HG02588 (cell line): ENCODE data around the gene ZBTB9.

ENCODE experiments used
- ATAC-seq: cut with Tn5 transposase; IDR thresholded peaks from one replicate; pipeline ENCODE4 v1.9.1; 2021; ENCODE audit warnings: mild to moderate bottlenecking, moderate library complexity; ENCODE audit not compliant: unreplicated experiment

Gene ZBTB9, protein sequence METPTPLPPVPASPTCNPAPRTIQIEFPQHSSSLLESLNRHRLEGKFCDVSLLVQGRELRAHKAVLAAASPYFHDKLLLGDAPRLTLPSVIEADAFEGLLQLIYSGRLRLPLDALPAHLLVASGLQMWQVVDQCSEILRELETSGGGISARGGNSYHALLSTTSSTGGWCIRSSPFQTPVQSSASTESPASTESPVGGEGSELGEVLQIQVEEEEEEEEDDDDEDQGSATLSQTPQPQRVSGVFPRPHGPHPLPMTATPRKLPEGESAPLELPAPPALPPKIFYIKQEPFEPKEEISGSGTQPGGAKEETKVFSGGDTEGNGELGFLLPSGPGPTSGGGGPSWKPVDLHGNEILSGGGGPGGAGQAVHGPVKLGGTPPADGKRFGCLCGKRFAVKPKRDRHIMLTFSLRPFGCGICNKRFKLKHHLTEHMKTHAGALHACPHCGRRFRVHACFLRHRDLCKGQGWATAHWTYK

DNA sequence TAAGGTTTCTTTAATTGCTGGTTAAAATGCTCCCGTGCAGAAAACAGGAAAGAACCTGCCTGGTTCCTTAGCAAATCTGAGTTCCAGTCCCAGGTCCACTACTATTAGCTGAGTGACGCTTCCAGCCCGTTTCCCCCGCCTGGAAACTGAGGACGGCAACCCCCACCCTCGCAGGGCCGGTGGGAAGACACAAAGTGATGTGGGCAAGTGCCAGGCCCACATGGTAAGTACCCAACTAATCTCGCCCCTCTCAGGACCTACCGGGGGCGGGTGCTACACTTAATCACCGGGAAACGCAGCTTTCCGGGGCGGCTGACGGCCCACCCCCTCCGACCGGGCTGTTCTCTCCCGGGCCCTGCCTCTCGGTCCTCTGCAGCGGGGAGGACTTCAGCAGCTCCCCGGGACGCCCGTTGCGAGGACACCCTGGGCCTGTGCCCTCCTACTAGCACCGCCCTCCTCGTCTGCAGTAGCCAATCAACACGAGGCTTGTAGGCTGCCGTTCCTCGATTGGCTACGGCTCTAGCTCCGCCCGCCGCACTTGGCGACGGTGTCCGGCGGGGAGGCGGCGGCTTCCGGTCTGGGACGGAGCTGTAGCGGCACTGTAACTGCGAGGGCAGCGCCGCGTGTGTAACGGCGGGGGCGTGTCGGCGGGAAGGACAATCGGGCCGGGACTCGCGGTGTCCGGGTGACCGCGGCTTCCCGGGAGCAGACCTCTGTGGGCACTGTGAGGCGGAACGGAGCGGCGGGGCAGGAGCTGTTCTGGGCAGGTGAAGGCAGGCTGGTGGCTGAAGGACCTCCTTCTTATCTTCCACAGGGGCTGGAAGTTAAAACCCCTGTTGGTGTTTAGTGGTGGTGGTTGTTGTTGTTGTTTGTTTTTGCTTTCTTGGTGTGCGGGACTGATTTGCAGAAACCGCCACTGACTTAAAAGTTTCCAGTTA is at the start of gene ZBTB9:
TSS of gene ZBTB9 (plus strand) at position 568 of the 938 bp plus-strand sequence. CDS start 525 bp downstream, outside the sequence.
- peak; percentile 98 for ATAC-seq

DNA sequence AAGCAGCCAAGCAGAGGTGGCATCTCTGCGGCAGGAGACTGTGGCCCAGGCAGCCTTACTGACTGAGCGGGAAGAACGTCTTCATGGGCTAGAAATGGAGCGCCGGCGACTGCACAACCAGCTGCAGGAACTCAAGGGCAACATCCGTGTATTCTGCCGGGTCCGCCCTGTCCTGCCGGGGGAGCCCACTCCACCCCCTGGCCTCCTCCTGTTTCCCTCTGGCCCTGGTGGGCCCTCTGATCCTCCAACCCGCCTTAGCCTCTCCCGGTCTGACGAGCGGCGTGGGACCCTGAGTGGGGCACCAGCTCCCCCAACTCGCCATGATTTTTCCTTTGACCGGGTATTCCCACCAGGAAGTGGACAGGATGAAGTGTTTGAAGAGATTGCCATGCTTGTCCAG is 49.5 kb upstream of the ZBTB9 start:
- ATAC-seq: no peak

DNA sequence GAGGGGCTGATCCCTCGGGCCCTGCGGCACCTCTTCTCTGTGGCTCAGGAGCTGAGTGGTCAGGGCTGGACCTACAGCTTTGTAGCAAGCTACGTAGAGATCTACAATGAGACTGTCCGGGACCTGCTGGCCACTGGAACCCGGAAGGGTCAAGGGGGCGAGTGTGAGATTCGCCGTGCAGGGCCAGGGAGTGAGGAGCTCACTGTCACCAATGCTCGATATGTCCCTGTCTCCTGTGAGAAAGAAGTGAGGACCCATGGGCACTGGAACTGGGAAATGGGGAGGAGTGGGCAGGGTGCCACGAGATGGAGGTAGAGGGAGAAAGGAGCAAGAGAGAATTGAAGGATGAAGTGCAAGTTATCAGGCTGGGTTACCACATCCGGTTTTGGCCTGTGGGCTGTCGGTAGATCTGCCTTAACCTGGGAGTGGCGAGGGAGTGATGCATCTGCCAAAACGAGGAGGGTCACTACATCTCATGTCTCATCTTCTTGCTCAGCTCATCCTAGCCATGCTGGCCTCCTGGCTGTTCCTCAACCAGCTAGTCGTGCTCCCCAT is 48.9 kb upstream of the ZBTB9 start:
- ATAC-seq: no peak

DNA sequence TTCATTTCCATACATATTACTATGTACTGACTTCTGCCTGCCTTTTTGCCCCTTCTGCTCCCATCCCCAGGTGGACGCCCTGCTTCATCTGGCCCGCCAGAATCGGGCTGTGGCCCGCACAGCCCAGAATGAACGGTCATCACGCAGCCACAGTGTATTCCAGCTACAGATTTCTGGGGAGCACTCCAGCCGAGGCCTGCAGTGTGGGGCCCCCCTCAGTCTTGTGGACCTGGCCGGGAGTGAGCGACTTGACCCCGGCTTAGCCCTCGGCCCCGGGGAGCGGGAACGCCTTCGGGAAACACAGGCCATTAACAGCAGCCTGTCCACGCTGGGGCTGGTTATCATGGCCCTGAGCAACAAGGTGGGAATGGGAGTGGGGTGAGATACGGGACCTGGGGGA is 48.2 kb upstream of the ZBTB9 start:
- no peak for ATAC-seq

DNA sequence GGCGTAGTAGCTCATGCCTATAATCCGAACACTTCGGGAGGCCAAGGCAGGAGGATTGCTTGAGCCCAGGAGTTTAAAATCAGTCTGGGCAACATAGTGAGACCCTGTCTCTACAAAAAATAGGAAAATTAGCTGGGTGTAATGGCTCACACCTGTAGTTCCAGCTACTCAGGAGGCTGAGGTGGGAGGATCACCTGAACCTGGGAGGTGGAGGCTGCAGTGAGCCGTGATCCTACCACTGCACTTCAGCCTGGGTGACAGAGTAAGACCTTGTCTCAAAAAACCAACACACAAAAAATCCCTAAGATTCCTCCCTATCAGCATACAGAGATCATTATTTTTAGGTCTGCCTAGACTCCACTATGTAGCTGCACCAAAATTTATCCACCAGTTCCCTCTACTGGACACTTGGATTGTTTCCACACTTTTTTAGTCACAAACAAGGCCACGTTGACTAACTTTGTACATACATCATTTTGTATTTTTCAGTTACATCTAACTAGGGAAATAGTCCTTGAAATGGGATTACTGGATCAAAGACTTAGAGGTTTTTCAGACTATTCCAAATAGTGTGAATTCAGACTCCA is 47.2 kb upstream of the ZBTB9 start:
- no peak for ATAC-seq

DNA sequence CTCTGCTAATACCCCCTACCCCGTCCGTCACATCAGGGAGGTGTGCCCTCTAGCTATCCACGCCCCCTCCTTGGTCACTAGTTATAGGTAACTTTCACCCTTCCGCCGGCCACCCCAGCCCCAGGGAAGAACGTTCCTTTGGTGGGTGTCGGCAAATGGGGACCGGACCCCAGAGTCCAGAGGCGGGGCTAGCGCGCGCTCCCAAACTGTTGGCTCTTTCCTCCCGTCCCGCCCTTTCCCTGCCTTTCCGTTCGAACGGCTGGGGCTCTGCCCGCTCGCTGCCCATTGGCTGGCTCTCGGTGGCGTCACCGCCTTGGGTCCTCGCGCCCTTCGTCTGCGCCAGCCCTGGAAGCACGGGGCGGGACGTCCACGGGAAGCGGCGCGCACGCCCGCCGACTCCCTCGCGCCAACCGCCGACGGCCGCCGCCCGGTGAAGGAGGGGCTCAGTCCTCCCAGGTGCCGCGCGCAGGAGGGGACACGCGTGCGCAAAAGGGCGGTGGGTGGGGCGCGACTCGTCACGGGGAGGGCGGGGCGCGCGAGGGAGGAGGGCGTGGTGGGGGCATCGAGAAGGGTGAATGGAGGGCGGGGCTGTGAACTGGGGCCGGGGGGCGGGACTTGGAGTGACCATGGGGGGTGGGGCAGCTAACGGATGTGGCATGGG is 44.2 kb upstream of the ZBTB9 start:
- peak; percentile 75 for ATAC-seq

DNA sequence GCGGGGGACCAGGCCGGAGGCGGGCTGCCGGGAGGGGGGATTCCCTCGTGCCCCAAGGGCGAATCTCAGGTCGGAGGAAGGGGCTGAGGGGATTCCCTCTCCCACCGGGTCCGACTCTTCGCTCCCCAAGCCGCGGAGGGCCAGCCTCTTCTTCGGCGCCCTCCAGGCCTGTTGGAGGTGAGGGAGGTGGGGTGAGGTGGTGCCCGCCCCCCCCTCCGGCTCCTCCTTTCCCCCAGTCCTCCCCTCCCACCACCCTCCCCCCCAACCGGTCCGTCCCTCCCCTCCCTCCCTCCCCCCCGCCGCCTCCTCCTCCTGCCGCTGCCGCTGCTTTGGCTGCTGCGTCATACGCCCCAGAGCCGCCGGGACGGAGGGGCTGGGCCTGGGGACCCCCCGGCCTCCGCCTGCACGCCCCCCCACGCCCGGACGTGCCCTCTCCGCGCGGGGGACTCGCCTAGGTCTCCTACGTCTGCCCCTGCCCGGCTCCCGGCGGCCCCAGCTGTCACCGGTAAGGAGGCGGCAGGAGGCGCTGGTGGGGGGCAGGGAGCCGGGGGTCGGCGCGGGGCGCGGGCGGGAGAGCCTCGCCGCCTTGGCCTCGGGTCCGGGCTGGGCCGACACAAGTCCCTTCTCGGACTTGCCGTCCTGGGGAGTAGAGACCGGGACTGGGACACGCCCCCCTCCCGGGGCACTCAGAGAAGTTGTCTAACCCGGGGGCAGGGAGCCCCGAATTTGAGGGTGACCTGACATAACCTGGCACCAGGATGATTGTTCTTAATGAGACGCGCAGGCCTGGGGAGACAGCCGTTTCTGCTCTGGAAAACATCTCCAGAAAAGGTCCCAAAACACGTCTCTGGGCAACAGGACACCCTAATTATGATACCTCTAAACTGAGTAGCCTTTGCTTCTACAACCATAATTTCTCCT is 43.4 kb upstream of the ZBTB9 start, which contains the start of gene PHF1:
TSS of gene PHF1 (plus strand) at position 304 of the 921 bp plus-strand sequence. CDS start 1,250 bp downstream, outside the sequence.
- peak; percentile 31 for ATAC-seq

DNA sequence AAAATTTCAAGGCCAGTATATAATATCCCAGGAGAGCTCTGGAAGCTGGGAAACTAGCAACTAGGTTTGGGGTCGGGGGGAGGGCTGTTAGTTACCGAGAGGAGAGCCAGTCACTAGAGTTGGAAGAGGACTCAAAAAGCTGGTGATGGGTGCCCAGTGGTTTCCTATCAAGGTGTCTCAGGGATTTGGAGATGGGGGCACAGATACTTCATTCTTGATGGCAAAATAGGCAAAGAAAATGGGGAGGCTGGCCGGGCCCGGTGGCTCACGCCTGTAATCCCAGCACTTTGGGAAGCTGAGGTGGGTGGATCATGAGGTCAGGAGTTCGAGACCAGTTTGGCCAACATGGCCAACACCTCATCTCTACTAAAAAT is 42.8 kb upstream of the ZBTB9 start:
- ATAC-seq: no peak

DNA sequence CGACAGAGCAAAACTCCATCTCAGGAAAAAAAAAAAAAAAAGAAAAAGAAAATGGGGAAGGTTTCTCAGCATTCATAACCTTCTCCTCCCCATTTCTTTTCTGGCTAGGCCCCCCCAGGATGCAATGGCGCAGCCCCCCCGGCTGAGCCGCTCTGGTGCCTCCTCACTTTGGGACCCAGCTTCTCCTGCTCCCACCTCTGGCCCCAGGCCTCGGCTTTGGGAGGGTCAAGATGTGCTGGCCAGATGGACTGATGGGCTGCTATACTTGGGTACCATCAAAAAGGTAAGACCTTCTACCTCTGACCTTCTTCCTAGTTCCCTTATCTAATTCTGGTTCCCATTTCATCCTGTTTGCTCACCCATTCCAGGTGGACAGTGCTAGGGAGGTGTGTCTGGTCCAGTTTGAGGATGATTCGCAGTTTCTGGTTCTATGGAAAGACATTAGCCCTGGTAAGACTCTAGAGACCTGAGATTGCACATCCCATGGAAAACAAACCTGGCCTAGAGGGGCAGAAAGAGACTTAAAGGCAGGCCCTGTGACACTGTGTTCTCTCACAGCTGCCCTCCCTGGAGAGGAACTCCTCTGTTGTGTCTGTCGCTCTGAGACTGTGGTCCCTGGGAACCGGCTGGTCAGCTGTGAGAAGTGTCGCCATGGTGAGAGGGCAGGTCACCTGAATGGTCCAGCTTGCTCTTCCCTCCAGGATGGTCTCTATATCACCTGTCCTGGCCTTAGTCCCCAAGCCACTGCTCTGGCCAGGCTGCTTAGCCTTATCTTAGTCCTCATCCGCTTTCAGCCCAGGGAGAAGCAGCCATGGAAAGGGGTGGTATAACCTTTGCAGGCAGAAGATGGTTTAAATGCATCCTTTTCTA is 42.0 kb upstream of the ZBTB9 start:
- ATAC-seq: no peak

DNA sequence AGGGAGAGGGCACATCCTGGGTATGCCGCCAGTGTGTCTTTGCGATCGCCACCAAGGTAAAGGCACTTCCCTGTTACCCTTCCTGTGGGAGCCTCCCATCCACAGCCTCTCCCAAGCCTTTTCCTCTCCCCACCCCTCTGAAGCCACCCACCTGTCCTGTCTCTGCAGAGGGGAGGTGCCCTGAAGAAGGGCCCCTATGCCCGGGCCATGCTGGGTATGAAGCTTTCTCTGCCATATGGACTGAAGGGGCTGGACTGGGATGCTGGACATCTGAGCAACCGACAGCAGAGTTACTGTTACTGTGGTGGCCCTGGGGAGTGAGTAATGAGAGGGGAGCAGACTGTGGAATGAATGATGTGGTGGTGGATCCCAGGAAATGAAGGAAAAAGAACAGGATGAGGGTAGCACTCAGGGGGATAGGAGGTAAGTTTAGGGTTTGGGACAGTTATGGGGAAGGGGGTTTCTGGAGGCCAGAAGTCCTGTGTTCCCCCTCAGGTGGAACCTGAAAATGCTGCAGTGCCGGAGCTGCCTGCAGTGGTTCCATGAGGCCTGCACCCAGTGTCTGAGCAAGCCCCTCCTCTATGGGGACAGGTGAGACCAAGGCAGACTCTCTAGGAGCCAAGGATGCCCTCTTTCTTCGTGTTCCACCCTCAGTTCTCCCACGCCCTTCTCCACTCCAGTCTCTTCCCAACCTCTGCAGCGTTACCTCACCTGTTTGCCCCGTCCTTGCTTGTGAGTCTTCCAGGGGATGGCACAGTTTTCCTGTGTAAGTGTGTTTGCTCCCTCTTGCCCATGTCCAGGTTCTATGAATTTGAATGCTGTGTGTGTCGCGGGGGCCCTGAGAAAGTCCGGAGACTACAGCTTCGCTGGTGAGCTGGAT is 40.9 kb upstream of the ZBTB9 start:
- ATAC-seq: no peak

DNA sequence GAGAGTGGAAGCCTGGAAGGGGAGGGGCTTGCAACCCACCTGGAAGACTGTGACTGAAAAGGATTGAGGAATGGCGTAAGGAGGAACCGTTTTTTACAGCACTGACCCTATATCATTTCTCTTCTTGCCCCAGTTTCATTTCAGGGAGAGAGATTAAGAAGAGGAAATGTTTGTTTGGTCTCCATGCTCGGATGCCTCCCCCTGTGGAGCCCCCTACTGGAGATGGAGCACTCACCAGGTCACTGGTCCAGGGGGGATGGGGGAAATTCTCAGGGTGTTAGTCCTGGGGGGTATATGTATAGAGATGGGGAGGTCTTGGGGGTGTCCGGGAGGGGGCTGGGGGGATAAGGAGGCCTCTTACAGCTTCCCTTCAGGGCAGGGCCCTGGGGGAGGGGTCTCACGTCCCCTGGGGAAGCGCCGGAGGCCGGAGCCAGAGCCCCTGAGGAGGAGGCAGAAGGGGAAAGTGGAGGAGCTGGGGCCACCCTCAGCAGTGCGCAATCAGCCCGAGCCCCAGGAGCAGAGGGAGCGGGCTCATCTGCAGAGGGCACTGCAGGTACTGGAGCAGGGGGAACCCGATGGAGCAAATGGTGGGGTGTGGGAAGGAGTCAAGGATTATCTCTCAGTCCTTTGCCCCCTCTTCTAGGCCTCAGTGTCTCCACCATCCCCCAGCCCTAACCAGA is 39.6 kb upstream of the ZBTB9 start:
- ATAC-seq: no peak

DNA sequence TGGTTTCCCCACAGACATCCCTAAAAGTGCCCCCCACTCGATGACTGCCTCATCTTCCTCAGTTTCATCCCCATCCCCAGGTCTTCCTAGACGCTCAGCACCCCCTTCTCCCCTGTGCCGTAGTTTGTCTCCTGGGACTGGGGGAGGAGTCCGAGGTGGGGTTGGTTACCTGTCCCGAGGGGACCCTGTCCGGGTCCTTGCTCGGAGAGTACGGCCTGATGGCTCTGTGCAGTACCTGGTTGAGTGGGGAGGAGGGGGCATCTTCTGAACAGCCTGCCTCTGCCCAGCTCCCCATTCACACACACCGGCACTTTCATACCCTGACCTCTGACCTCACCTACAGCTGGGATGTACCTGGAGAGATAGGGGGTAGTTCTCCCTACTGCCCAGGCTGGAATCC is 38.5 kb upstream of the ZBTB9 start:
- no peak for ATAC-seq

DNA sequence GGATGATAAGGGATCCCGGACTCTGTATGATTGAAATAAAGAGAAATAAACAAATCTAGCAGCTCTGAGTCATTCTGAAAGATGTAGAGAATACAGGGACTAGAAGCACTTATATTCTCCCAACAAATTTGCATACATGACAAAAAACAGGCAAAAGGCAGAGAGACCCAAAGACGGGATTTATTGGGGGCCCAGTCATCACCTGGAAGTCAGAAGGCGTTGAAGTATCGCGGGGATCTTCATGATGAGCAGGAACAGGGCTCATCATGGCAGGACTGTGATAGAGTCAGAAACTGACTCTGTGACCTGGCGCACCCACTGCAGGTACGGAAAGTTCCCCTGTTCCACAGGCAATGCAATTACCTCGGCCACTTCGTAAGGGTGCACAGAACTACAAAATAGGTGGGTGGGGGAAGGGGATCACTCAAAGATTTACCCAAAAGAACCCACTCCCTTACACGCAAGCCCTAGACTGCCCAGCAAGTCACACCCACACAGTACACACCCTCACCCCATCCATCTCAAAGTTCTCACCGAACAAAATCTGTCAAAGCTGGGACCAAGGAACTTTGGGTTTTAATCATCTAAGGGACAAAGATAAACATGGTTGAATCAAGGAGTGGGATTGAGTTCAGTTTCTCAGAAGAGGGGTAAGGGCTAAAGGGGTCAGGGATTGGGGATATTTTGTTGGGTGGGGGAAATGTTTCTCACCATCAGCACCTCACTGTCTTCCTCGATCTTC is 37.8 kb upstream of the ZBTB9 start:
- ATAC-seq: no peak

DNA sequence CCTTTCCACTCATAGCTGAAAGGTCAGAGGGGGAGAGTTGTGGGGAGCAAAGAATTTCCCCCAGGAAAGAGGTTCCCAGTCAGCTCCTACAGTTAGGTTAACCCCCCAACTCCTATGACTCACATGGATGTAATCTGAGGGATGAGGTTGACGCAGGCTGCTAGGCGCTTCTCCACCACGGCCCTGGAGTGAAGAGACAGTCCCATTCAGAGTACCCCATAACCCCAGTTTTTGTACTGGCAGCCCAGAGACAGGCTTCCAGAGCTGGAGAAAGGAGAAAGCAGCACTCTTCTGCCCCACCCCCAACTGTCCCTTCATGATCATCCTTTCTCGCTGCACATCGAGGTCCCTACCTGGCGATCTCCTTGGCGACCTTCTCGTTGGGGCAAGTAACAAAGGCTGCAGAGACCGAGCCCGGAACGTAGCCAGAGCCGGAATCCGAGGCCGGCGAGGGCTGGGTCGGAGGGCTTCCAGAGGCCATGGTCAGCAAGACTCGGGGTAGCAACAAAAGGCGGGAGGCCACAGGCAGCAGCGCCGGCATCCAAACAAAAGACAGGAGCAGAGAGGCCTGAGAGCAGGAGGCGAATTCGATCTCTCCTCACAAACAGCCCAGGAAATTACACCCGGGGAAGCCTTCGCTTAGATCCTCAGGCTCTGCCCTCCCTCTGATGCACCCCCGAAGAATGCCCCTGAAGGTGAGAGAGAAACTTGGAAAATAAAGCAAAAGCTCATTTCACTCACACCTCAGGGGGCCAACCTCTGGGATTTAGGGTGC is 37.1 kb upstream of the ZBTB9 start:
- no peak for ATAC-seq

DNA sequence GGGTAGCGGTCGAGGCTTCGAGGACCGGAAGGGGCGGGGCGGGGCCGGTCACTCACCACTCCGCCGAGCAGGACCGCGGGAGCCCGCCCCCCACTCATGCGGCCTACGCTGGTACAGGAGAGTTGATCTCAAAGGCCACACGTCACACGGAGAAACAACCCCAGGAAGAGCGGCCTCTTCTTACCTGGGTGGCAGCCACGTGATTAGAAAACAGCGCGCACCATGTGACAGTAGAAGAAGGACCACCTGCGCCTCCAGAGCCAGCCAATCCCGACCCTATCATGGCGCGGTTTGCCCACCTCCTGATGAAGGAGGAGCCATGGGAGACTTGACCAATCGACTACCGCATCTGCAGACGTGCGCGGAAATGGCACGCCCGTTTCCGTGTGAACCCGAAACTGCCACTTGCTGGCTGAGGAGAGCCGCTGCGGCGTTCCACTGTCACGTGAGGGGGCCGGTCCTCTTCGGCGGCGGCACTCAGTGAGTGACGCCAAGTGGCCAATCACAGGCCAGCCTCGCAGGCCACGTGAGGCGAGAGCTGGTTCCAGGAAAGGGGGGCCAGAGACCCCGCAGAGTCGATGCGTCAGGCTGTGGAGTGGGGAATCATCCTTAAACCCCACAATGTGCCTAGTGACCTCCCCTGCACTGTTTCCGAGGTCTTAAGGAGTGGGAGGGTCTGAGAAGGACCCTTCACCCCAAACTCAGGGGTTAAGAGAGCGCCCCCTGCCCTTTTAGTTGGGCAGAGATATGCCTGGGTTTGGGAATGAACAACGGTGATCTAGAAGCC is 36.3 kb upstream of the ZBTB9 start, which contains the start of gene CUTA:
TSS of gene CUTA (minus strand) at position 205 of the 787 bp plus-strand sequence. CDS start at position 98, 107 bp downstream.
- ATAC-seq: peak; percentile 81
